Breast epithelium (tissue), 3 donors: ENCODE measurements around the gene TNFAIP3.

Source experiments
- POLR2A ChIP-seq: fragments of 450-650 bp; IDR thresholded peaks from one replicate; pipeline ENCODE4 v1.6.1; 2016; ENCODE audit warnings: antibody characterized with exemption, mild to moderate bottlenecking, moderate library complexity
- POLR2AphosphoS5 ChIP-seq, 3 donors: sonication (generic); formaldehyde crosslinking; IDR thresholded peaks; one replicate each; pipeline ENCODE4 v1.6.1; 2017; ENCODE audit warnings: antibody characterized with exemption in 3 of 3
- TF ChIP-seq, protein P1 (sequence below), 3 donors: fragments of 450-650 bp; IDR thresholded peaks; one replicate each; pipeline ENCODE4 v1.5.1; 2016 to 2017; ENCODE audit warnings: antibody characterized with exemption in 3 of 3, mild to moderate bottlenecking in 3 of 3, moderate library complexity in 3 of 3

DNA sequence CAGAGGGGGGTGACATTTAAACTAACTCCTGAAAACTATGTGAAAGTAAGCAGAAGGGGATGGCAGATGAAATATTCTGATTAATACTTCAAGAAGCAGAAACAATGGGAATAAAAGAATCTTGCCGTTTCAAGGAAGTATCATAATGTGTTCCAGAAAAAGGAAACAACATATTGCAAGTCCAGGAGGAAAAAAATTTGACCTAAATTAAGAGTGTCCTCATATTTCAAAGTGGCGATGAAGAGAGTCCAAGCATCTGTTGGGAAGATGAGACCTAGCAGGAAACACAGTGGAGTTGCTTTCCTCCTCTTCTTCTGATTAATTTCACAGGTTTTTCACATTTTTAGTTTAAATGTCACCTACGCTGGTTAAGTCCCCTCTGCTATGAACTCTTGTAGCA, 45.6 kb upstream of the TNFAIP3 start:
- TF ChIP-seq, protein P1, sequence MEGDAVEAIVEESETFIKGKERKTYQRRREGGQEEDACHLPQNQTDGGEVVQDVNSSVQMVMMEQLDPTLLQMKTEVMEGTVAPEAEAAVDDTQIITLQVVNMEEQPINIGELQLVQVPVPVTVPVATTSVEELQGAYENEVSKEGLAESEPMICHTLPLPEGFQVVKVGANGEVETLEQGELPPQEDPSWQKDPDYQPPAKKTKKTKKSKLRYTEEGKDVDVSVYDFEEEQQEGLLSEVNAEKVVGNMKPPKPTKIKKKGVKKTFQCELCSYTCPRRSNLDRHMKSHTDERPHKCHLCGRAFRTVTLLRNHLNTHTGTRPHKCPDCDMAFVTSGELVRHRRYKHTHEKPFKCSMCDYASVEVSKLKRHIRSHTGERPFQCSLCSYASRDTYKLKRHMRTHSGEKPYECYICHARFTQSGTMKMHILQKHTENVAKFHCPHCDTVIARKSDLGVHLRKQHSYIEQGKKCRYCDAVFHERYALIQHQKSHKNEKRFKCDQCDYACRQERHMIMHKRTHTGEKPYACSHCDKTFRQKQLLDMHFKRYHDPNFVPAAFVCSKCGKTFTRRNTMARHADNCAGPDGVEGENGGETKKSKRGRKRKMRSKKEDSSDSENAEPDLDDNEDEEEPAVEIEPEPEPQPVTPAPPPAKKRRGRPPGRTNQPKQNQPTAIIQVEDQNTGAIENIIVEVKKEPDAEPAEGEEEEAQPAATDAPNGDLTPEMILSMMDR (IDR thresholded peaks at IDR 0.05): no peak
- TF ChIP-seq POLR2A (no peak), POLR2AphosphoS5 (IDR thresholded peaks at IDR 0.05) (no peak)
